ENCODE measurements around the gene NRCAM. TPM values are rescaled to one million over a fixed set of nuclear protein-coding genes. Genes with fewer than 3 reads are reported as not detected.

The NRCAM gene
- total RNA-seq, 4 donors from 2014 or later, result 10.1 to 19.5 (median 13.0) TPM

- no peak overlapping the region for H3K27ac ChIP-seq
- intact Hi-C loops (cut with DNase I), result no loop called here
- DNase-seq, result no peak
- no peaks in the 10 kb centered on the region for H3K9me3 ChIP-seq
- peaks cover 0 to 4% of the 10 kb centered on the region in 2 donors for H3K36me3 ChIP-seq
- WGBS, 2 donors, result 91 to 92% methylated on average over 5 of the region's 5 CpGs
- H3K4me3 ChIP-seq (replicated peaks in 1 of 3), result no peak overlapping the region
- no peaks in the 10 kb centered on the region for H3K4me1 ChIP-seq
- TF ChIP-seq CTCF (IDR thresholded peaks at IDR 0.05) (no peak), POLR2A (IDR thresholded peaks at IDR 0.05) (no peak)
- no peaks in the 10 kb centered on the region for H3K27me3 ChIP-seq
These were observed 30.2 kb upstream of the NRCAM start for GRCh38 chr7:108486291-108486966.

DNA sequence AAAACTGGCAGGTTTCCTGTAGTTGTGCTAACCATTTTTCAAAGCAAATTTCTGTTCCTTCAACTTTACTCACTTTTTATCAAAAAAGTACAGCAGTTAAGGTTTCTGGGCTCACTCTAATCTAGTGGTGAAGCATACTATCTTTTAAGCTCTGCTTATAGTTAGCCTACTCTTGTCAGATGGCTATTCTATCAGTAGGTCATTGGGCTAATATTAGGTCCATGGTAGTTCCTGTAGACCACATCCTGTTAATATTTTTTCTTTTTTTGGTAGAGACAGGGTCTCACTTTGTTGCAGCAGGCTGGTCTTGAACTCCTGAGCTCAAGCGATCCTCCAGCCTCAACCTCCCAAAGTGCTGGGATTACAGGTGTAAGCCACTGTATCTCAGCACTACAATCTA lies 27.9 kb upstream of the NRCAM start:
- H3K4me3 ChIP-seq (replicated peaks in 1 of 3), result no peak overlapping the region
- 100% methylated on average over 1 of the region's 1 CpG for WGBS, 2 donors
- H3K4me1 ChIP-seq, result no peaks in the 10 kb centered on the region
- DNase-seq, result no peak
- no peak overlapping the region for H3K27ac ChIP-seq
- H3K9me3 ChIP-seq, result no peaks in the 10 kb centered on the region
- intact Hi-C loops (cut with DNase I), result no loop called here
- TF ChIP-seq CTCF (IDR thresholded peaks at IDR 0.05), result no peak
- TF ChIP-seq POLR2A (IDR thresholded peaks at IDR 0.05), result no peak
- no peaks in the 10 kb centered on the region for H3K27me3 ChIP-seq
- no peaks in the 10 kb centered on the region for H3K36me3 ChIP-seq

- Histone ChIP-seq H3K27me3 (no peaks in the 10 kb centered on the region), H3K27ac (no peak overlapping the region), H3K36me3 (peaks cover 0 to 8% of the 10 kb centered on the region in 2 donors), H3K4me1 (no peaks in the 10 kb centered on the region), H3K9me3 (no peaks in the 10 kb centered on the region), H3K4me3 (replicated peaks in 1 of 3) (no peak overlapping the region)
- WGBS, 2 donors, result 89 to 90% methylated on average over 5 of the region's 5 CpGs
- no peak for DNase-seq
- no peak for TF ChIP-seq CTCF (IDR thresholded peaks at IDR 0.05)
- TF ChIP-seq POLR2A (IDR thresholded peaks at IDR 0.05), result no peak
- intact Hi-C loops (cut with DNase I), result no loop called here
These were observed 24.1 kb upstream of the NRCAM start for GRCh38 chr7:108480311-108480710.

DNA sequence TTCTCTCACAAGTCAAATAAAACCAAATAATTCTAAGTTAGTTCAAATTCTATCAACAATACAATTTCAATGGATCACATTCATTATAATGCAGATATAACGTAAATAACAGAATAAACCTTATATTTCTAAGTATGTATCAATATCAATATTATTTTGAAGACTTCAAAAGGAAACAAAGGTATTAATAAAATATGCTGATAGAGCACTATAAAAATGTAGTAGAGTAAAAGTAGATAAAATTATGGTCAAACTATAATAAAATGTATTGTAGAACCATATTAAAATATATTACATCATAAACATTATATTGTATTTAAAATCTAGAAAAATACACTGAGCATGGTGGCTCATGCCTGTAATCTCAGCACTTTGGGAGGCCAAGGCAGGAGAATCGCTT lies 23.5 kb upstream of the NRCAM start:
- DNase-seq, result no peak
- WGBS, 2 donors, result 93 to 98% methylated on average over 2 of the region's 2 CpGs
- intact Hi-C loops (cut with DNase I), result no loop called here
- Histone ChIP-seq H3K27me3 (no peaks in the 10 kb centered on the region), H3K4me1 (no peaks in the 10 kb centered on the region), H3K36me3 (peaks cover 0 to 8% of the 10 kb centered on the region in 2 donors), H3K4me3 (replicated peaks in 1 of 3) (no peak overlapping the region), H3K27ac (no peak overlapping the region), H3K9me3 (no peaks in the 10 kb centered on the region)
- no peak for TF ChIP-seq POLR2A (IDR thresholded peaks at IDR 0.05)
- no peak for TF ChIP-seq CTCF (IDR thresholded peaks at IDR 0.05)

GRCh38 chr7:108479118-108479517 lies 22.9 kb upstream of the NRCAM start:
- Histone ChIP-seq H3K36me3 (peaks cover 0 to 8% of the 10 kb centered on the region in 2 donors), H3K27me3 (no peaks in the 10 kb centered on the region), H3K27ac (no peak overlapping the region), H3K9me3 (no peaks in the 10 kb centered on the region), H3K4me3 (replicated peaks in 1 of 3) (no peak overlapping the region), H3K4me1 (no peaks in the 10 kb centered on the region)
- 95 to 97% methylated on average over 5 of the region's 5 CpGs for WGBS, 2 donors
- intact Hi-C loops (cut with DNase I), result no loop called here
- DNase-seq, result no peak
- TF ChIP-seq POLR2A (IDR thresholded peaks at IDR 0.05), result no peak
- no peak for TF ChIP-seq CTCF (IDR thresholded peaks at IDR 0.05)
